GM12864 (cell line): ENCODE results near the gene FBL.

Source experiments
- DNase-seq: peaks from one replicate; pipeline ENCODE4 v3.0.0-alpha.2; 2011; ENCODE audit warnings: low read depth
- H3K4me3 ChIP-seq: 2 replicates; pipeline ENCODE4 v1.5.1; 2011; ENCODE audit warnings: mild to moderate bottlenecking, low read depth, low read length, control low read depth
- TF ChIP-seq, protein P1 (sequence below): IDR thresholded peaks from 2 replicates; pipeline ENCODE4 v1.5.1; 2011; ENCODE audit warnings: low read depth, mild to moderate bottlenecking, moderate library complexity, low read length, control low read depth, inconsistent platforms; ENCODE audit errors: missing control alignments

FBL gene

DNA sequence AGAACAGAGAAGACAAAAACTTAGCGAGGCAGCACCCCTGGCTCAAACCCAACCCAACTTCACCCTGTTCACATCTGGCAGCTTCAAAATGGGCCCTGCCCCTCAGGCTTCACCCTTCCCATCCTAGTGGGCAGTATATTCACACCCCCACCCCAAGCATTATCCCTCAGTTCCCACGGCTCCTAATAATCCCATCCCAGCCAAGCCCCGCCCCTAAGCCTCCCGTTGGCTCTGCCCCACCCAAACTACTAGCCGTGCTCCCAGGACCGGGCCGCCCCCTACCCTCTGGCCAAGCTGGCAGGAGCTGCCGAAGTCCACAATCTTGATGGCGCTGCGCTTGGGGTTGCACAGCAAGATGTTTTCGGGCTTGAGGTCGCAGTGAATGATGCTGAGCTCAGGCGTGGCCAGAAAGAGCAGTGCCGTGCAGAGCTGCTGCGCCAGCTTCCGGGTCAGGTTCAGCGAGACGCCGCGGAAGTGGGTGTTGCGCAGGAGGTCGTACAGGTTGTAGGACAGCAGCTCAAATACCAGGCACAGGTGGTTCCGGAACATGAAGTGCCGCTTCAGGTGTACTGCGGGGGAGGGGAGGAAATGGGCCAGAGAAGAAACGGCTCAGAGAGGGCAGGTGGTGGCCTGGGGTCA is 18.0 kb downstream of the FBL start:
- H3K4me3 ChIP-seq: no peak overlapping the region
- TF ChIP-seq, protein P1, sequence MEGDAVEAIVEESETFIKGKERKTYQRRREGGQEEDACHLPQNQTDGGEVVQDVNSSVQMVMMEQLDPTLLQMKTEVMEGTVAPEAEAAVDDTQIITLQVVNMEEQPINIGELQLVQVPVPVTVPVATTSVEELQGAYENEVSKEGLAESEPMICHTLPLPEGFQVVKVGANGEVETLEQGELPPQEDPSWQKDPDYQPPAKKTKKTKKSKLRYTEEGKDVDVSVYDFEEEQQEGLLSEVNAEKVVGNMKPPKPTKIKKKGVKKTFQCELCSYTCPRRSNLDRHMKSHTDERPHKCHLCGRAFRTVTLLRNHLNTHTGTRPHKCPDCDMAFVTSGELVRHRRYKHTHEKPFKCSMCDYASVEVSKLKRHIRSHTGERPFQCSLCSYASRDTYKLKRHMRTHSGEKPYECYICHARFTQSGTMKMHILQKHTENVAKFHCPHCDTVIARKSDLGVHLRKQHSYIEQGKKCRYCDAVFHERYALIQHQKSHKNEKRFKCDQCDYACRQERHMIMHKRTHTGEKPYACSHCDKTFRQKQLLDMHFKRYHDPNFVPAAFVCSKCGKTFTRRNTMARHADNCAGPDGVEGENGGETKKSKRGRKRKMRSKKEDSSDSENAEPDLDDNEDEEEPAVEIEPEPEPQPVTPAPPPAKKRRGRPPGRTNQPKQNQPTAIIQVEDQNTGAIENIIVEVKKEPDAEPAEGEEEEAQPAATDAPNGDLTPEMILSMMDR: no peak
- DNase-seq: no peak

- no peak overlapping the region for H3K4me3 ChIP-seq
- TF ChIP-seq, protein P1: no peak
- DNase-seq: no peak
These were observed 19.0 kb downstream of the FBL start for GRCh38 chr19:39827216-39827615.

GRCh38 chr19:39826311-39826945 is 19.8 kb downstream of the FBL start:
- TF ChIP-seq, protein P1: no peak
- no peak for DNase-seq
- no peak overlapping the region for H3K4me3 ChIP-seq

- H3K4me3 ChIP-seq: no peak overlapping the region
- no peak for DNase-seq
- TF ChIP-seq, protein P1: no peak
These were observed 20.6 kb downstream of the FBL start for GRCh38 chr19:39825531-39826076.

GRCh38 chr19:39825093-39825463 is 21.1 kb downstream of the FBL start:
- TF ChIP-seq, protein P1: no peak
- H3K4me3 ChIP-seq: peak overlapping the region; percentile 92; the same call in 1 of the 2 replicates
- DNase-seq: no peak

DNA sequence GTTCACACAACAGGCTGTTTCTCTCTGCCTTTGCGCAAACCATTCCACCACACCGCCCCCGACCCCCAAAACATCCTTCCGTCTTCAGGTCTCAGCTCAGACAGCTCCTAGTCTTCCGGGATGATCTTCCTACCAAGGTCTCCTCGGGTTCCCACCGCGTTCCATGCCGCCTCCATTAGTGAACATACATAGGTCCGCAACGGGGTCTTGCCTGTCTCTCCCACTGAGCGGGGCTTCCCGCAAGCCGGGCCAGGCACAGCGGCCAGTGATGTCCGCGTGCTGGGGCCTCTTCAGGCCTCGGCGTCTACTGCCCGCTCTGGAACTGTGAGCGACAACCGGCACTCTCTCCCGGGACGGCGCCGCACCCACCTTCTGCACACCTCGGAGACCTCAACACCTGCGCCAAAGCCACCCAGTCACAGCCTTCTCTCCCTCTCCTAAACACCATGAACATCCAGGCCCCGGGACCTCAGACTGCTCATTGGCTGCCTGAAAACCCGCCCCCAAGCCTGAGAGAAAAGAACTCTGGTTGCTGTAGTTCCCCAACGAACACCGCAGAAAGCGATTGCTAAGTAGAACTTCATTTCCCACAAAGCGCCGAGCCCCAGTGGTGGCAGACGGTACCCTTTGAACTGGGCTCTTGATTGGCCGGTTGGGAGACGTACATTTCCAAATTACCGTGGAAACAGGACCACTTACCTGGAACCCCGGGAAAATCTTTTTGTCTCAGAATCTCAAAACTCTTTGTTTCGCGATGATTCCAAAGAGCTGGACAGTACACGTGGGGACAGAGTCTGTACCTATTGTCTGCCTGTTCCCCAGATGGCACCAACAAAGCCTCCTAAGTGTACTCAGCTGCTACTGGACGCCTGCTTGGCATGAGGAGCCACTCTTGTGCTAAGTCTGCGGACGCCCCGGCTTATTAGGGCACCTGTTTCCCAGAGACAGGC is 21.8 kb downstream of the FBL start:
- TF ChIP-seq, protein P1: no peak
- DNase-seq: peak; percentile 81
- peak overlapping the region; percentile 92 for H3K4me3 ChIP-seq
